ENCODE results near the gene KCNQ1OT1. TPM values are rescaled to one million over a fixed set of nuclear protein-coding genes. Genes with fewer than 3 reads are reported as not detected.
"Not testable (repeated sequence)": the region's sequence is repeated elsewhere in the genome, so short reads cannot be mapped to it uniquely, and the experiment has no call there.

Gene KCNQ1OT1
- total RNA-seq, 1 donor from 2014 or later, result 3.4 TPM

- no peaks in the 10 kb centered on the region for H3K27me3 ChIP-seq
- intact Hi-C loops (cut with DNase I), result no loop called here
- DNase-seq (ENCODE audit: extremely low spot score in 2 of 2), result no peak
- no peak overlapping the region for H3K4me3 ChIP-seq
- H3K4me1 ChIP-seq, result no peaks in the 10 kb centered on the region
- no peak overlapping the region for H3K27ac ChIP-seq
- TF ChIP-seq POLR2AphosphoS5 (IDR thresholded peaks at IDR 0.05; ENCODE audit: insufficient read depth in 1 of 2, low read depth in 1 of 2), result no peak
- no peaks in the 10 kb centered on the region for H3K36me3 ChIP-seq
- H3K9me3 ChIP-seq, result peaks cover 37% of the 10 kb centered on the region
Observed at GRCh38 chr11:2641623-2642022, 58.2 kb downstream of the KCNQ1OT1 start.

DNA sequence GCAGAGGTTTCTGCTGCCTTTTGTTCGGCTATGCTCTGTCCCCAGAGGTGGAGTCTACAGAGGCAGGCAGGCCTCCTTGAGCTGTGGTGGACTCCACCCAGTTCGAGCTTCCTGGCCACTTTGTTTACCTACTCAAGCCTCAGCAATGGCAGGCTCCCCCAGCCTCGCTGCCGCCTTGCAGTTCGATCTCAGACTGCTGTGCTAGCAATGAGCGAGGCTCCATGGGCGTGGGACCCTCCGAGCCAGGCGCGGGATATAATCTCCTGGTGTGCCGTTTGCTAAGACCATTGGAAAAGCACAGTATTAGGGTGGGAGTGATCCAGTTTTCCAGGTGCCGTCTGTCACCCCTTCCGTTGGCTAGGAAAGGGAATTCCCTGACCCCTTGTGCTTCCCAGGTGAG, 60.0 kb downstream of the KCNQ1OT1 start:
- H3K36me3 ChIP-seq; H3K27ac ChIP-seq; H3K4me3 ChIP-seq; H3K4me1 ChIP-seq; DNase-seq (ENCODE audit: extremely low spot score in 2 of 2); intact Hi-C loops (cut with DNase I); H3K27me3 ChIP-seq: not testable (repeated sequence)
- H3K9me3 ChIP-seq, result peaks cover 28% of the 10 kb centered on the region

DNA sequence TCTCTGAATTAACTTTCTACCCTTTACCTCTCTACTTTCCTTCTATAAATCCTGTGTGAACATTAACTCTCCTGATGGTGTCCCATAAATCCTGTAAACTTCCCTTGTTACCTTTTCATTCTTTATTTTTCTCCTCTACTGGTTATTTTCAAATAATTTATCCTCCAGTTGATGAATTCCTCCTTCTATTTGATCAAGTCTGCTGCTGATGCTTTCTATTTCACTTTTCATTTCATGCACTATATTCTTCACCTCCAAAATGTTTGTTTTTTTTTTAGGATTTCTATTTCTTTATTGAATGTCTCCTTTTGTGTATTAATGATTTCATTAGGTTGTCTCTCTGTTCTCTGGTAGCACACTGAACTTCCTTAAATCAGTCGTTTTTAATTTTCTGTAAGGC, 68.6 kb downstream of the KCNQ1OT1 start:
- Histone ChIP-seq H3K27ac (no peak overlapping the region), H3K27me3 (no peaks in the 10 kb centered on the region), H3K36me3 (no peaks in the 10 kb centered on the region), H3K4me3 (no peak overlapping the region), H3K4me1 (no peaks in the 10 kb centered on the region), H3K9me3 (peaks cover 11% of the 10 kb centered on the region)
- DNase-seq (ENCODE audit: extremely low spot score in 2 of 2), result no peak
- intact Hi-C loops (cut with DNase I), result no loop called here
- no peak for TF ChIP-seq POLR2A (IDR thresholded peaks at IDR 0.05)
- no peak for TF ChIP-seq POLR2AphosphoS5 (IDR thresholded peaks at IDR 0.05; ENCODE audit: insufficient read depth in 1 of 2, low read depth in 1 of 2)
- TF ChIP-seq, protein P1, sequence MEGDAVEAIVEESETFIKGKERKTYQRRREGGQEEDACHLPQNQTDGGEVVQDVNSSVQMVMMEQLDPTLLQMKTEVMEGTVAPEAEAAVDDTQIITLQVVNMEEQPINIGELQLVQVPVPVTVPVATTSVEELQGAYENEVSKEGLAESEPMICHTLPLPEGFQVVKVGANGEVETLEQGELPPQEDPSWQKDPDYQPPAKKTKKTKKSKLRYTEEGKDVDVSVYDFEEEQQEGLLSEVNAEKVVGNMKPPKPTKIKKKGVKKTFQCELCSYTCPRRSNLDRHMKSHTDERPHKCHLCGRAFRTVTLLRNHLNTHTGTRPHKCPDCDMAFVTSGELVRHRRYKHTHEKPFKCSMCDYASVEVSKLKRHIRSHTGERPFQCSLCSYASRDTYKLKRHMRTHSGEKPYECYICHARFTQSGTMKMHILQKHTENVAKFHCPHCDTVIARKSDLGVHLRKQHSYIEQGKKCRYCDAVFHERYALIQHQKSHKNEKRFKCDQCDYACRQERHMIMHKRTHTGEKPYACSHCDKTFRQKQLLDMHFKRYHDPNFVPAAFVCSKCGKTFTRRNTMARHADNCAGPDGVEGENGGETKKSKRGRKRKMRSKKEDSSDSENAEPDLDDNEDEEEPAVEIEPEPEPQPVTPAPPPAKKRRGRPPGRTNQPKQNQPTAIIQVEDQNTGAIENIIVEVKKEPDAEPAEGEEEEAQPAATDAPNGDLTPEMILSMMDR (IDR thresholded peaks at IDR 0.05), result no peak

DNA sequence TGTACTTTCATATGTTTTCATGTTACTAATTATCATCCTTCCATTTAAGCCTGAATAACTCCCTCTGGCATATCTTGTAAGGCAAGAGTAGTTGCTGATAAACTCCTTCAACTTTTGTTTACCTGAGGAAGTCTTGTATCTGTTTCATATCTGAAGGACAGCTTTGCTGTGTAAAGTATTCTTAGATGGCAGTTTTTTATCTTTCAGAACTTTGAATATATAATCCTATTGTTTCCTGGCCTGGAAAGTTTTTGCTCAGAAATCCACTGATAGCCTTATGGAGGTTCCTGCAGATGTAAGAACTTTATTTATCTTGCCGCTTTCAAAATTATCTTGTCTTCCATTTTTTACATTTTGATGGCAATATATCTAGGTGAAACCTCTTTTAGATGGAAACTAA, 69.1 kb downstream of the KCNQ1OT1 start:
- Histone ChIP-seq H3K4me3 (no peak overlapping the region), H3K27me3 (no peaks in the 10 kb centered on the region), H3K27ac (no peak overlapping the region), H3K4me1 (no peaks in the 10 kb centered on the region), H3K9me3 (peaks cover 11% of the 10 kb centered on the region), H3K36me3 (no peaks in the 10 kb centered on the region)
- DNase-seq (ENCODE audit: extremely low spot score in 2 of 2), result no peak
- TF ChIP-seq POLR2A (IDR thresholded peaks at IDR 0.05) (no peak), POLR2AphosphoS5 (IDR thresholded peaks at IDR 0.05; ENCODE audit: insufficient read depth in 1 of 2, low read depth in 1 of 2) (no peak)
- TF ChIP-seq, protein P1 (IDR thresholded peaks at IDR 0.05), result no peak
- intact Hi-C loops (cut with DNase I), result no loop called here

DNA sequence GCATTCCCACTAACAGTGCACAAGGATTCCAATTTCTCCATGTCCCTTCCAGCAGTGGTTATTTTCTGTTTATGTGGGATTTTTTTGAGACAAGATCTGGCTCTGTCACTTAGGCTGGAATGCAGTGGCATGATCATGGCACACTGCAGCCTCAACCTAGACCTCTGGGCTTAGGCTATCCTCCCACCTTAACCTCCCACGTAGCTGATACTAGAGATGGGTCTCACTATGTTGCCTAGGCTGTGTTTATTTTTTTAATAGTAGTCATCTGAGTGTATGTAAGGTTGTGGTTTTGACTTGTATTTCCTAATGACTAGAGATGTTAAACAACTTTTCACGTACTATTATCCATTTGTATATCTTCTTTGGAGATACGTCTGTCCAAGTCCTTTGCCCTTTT, 74.6 kb downstream of the KCNQ1OT1 start:
- Histone ChIP-seq H3K9me3 (no peaks in the 10 kb centered on the region), H3K4me1 (no peaks in the 10 kb centered on the region), H3K36me3 (no peaks in the 10 kb centered on the region), H3K27ac (no peak overlapping the region), H3K27me3 (no peaks in the 10 kb centered on the region), H3K4me3 (no peak overlapping the region)
- DNase-seq (ENCODE audit: extremely low spot score in 2 of 2), result no peak
- intact Hi-C loops (cut with DNase I), result no loop called here
- TF ChIP-seq, protein P1 (IDR thresholded peaks at IDR 0.05), result no peak
- TF ChIP-seq POLR2AphosphoS5 (IDR thresholded peaks at IDR 0.05; ENCODE audit: insufficient read depth in 1 of 2, low read depth in 1 of 2) (no peak), POLR2A (IDR thresholded peaks at IDR 0.05) (no peak)

- H3K4me1 ChIP-seq, result no peaks in the 10 kb centered on the region
- H3K27ac ChIP-seq, result no peak overlapping the region
- TF ChIP-seq, protein P1 (IDR thresholded peaks at IDR 0.05), result no peak
- TF ChIP-seq POLR2A (IDR thresholded peaks at IDR 0.05) (no peak), POLR2AphosphoS5 (IDR thresholded peaks at IDR 0.05; ENCODE audit: insufficient read depth in 1 of 2, low read depth in 1 of 2) (no peak)
- no peaks in the 10 kb centered on the region for H3K9me3 ChIP-seq
- intact Hi-C loops (cut with DNase I), result no loop called here
- no peak for DNase-seq (ENCODE audit: extremely low spot score in 2 of 2)
- no peaks in the 10 kb centered on the region for H3K36me3 ChIP-seq
- no peak overlapping the region for H3K4me3 ChIP-seq
- H3K27me3 ChIP-seq, result no peaks in the 10 kb centered on the region
Observed at GRCh38 chr11:2621894-2622293, 77.9 kb downstream of the KCNQ1OT1 start.
